SK-N-MC (cell line): ENCODE results near the gene FAM120AOS.

ENCODE experiments used
- EZH2 ChIP-seq: fragments of 200-600 bp; sonication (generic); IDR thresholded peaks from one replicate; pipeline ENCODE4 v1.6.1; 2017; ENCODE audit warnings: antibody characterized with exemption
- FOXP2 ChIP-seq: optimal IDR thresholded peaks from 2 replicates; pipeline ENCODE3; 2011; ENCODE audit warnings: mild to moderate bottlenecking, moderate library complexity; ENCODE audit not compliant: insufficient read depth; ENCODE audit errors: extremely low read length, control extremely low read depth
- POLR2AphosphoS5 ChIP-seq: IDR thresholded peaks from 2 replicates; pipeline ENCODE4 v1.6.1; 2012; ENCODE audit warnings: mild to moderate bottlenecking, low read depth, low read length, borderline replicate concordance

- TF ChIP-seq POLR2AphosphoS5: no peak
- no peak for TF ChIP-seq EZH2
- TF ChIP-seq FOXP2: no peak
These were observed 5.7 kb downstream of the FAM120AOS start for GRCh38 chr9:93447655-93448054.
